Left lung (tissue), 10 donors: ENCODE results near the gene DAAM2. TPM values are rescaled to one million over a fixed set of nuclear protein-coding genes. Genes with fewer than 3 reads are reported as not detected.

Source experiments
- ATAC-seq: fragments of 200-7000 bp; cut with Tn5 transposase; one replicate; pipeline ENCODE4 v1.9.1; 2020; ENCODE audit warnings: moderate library complexity
- DNase-seq, 4 donors: peaks; one replicate each; pipeline ENCODE4 v3.0.0-alpha.2; 2013 to 2020
- H3K27ac ChIP-seq, 2 donors: fragments of 200-600 bp; sonication (generic) in 1 of 2; one replicate each; pipeline versions ENCODE4 v1.5.0 to v1.8.0; 2020 to 2021
- H3K27me3 ChIP-seq, 2 donors: fragments of 200-600 bp; sonication (generic) in 1 of 2; one replicate each; pipeline versions ENCODE4 v1.5.0 to v1.8.0; 2020 to 2021
- H3K36me3 ChIP-seq, 2 donors: fragments of 200-600 bp; sonication (generic) in 1 of 2; one replicate each; pipeline versions ENCODE4 v1.5.0 to v1.8.0; 2020 to 2021
- H3K4me1 ChIP-seq, 2 donors: fragments of 200-600 bp; one replicate each; pipeline ENCODE4 v1.8.0; 2021
- H3K4me3 ChIP-seq, 2 donors: fragments of 200-600 bp; sonication (generic) in 1 of 2; one replicate each; pipeline versions ENCODE4 v1.5.0 to v1.8.0; 2020 to 2021; ENCODE audit warnings: mild to moderate bottlenecking in 1 of 2
- H3K9me3 ChIP-seq, 2 donors: fragments of 200-600 bp; sonication (generic) in 1 of 2; one replicate each; pipeline versions ENCODE4 v1.5.0 to v1.8.0; 2020 to 2021
- intact Hi-C, 2 donors: fragments of 100-400 bp; cut with DNase I; formaldehyde crosslinking; loops; one replicate each; pipeline versions ENCODE4 v1.11.2 to v1.14.2; 2022
- polyA plus RNA-seq, 6 donors: library from polyadenylated mRNA; unstranded; fragments of 120-200 nt; gene quantifications; one replicate each; pipeline ENCODE4 v1.2.1, GENCODE V29; 2013; ENCODE audit not compliant: insufficient read length in 6 of 6
- total RNA-seq, 2 donors: library from RNA; stranded (reverse); fragmentation: NEBNext Ultra II Directional; extraction: Animal tissue kit (Norgen Biotek cat#: 25700); gene quantifications; one replicate each; pipeline ENCODE4 v1.2.1, GENCODE V29; 2021
- TF ChIP-seq, protein P1 (sequence below), 2 donors: fragments of 200-600 bp; sonication (generic) in 1 of 2; IDR thresholded peaks; one replicate each; pipeline versions ENCODE4 v1.5.0 to v1.8.0; 2021; ENCODE audit warnings: antibody characterized with exemption in 2 of 2
- donor health status: DM: no; HTN: yes; CAD: no.
- donor health status: DM: no; HTN: no; CAD: no.

DAAM2 gene
- total and polyA plus RNA-seq, 8 donors, result 28.8 to 67.6 (median 39.9) TPM

GRCh38 chr6:39902136-39902535 lies 110.0 kb downstream of the DAAM2 start:
- peaks cover 0 to 52% of the 10 kb centered on the region in 2 donors for H3K36me3 ChIP-seq
- DNase-seq, result no peak
- no peak for ATAC-seq
- no peaks in the 10 kb centered on the region for H3K27me3 ChIP-seq
- H3K9me3 ChIP-seq, result no peaks in the 10 kb centered on the region
- TF ChIP-seq, protein P1, sequence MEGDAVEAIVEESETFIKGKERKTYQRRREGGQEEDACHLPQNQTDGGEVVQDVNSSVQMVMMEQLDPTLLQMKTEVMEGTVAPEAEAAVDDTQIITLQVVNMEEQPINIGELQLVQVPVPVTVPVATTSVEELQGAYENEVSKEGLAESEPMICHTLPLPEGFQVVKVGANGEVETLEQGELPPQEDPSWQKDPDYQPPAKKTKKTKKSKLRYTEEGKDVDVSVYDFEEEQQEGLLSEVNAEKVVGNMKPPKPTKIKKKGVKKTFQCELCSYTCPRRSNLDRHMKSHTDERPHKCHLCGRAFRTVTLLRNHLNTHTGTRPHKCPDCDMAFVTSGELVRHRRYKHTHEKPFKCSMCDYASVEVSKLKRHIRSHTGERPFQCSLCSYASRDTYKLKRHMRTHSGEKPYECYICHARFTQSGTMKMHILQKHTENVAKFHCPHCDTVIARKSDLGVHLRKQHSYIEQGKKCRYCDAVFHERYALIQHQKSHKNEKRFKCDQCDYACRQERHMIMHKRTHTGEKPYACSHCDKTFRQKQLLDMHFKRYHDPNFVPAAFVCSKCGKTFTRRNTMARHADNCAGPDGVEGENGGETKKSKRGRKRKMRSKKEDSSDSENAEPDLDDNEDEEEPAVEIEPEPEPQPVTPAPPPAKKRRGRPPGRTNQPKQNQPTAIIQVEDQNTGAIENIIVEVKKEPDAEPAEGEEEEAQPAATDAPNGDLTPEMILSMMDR (IDR thresholded peaks at IDR 0.05), result no peak
- H3K4me1 ChIP-seq, result no peaks in the 10 kb centered on the region
- intact Hi-C loops, result no loop called here
- no peak overlapping the region for H3K4me3 ChIP-seq
- H3K27ac ChIP-seq, result no peak overlapping the region

DNA sequence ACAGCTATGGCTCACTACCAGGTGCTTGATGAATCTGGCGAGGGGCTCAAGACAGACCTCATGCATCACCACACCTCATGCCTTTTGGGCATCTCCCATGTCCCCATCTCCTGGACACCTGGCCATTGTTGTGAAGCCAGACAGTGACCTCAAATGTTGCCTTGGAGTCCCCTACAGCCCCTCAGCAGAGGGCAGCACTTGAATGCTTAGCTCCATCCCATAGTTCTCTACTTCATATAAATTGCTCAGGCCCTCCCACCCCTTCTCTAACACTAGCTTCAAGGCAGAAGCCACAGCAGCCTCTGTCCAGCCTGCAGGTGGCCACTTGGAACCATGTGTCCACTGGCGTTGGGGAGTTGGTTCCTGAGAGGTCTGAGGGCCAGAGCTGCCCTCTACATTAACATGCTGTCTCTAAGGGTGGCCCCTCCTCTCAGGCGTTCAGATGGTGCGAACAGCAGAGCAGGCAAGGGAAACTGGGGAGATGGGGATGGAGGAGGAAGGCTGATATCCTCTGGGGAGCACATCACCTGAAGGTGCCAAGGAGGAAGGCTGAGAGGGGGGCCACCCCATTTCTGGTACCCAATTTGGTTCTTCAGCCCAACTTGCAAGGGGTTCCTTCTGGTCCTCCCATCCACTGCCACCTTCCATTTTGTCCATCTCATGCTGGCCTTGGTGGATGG lies 110.8 kb downstream of the DAAM2 start:
- Histone ChIP-seq H3K36me3 (peaks cover 0 to 50% of the 10 kb centered on the region in 2 donors), H3K4me1 (no peaks in the 10 kb centered on the region), H3K27ac (no peak overlapping the region), H3K4me3 (no peak overlapping the region), H3K9me3 (no peaks in the 10 kb centered on the region), H3K27me3 (no peaks in the 10 kb centered on the region)
- no peak for DNase-seq
- ATAC-seq, result no peak
- TF ChIP-seq, protein P1 (IDR thresholded peaks at IDR 0.05), result no peak
- intact Hi-C loops, result no loop called here

- intact Hi-C loops, result no loop called here
- TF ChIP-seq, protein P1 (IDR thresholded peaks at IDR 0.05), result no peak
Measured at GRCh38 chr6:39903656-39904055, 111.5 kb downstream of the DAAM2 start.

DNA sequence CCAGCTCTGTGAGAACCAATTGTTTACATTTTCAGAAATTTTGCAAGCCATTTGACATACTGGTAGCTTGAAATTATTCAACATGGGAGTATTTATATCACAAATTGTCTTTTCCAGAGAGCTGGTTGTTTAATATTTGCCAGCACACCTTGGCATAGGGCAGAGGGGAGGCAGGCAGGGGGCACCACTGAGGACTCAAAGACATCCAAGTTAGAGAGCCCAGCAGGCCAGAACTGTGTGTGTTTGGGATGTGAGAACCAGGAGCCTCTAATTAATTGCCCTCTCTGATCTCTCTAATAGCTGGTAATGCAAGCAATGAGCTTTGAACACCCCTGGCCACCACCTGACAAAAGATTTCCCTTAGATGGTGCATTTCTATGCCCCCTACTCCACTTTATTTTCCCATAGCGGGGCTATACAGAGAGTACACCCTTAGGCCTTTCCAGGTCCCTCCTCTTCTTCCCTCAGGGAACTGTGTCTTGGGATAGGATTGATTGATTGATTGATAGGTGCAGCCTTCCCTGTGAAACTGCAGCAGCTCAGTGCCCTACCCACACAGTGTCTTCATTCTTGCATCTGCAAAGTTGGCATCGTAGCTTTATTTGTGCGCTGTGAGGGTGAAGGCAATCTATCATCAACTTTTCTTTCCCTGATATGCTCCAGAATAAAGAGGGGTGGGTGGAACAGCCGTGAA lies 112.9 kb downstream of the DAAM2 start:
- Histone ChIP-seq H3K27ac (no peak overlapping the region), H3K36me3 (peaks cover 0 to 36% of the 10 kb centered on the region in 2 donors), H3K4me1 (no peaks in the 10 kb centered on the region), H3K9me3 (no peaks in the 10 kb centered on the region), H3K27me3 (no peaks in the 10 kb centered on the region), H3K4me3 (no peak overlapping the region)
- DNase-seq, result no peak
- TF ChIP-seq, protein P1 (IDR thresholded peaks at IDR 0.05), result no peak
- intact Hi-C loops, result no loop called here
- ATAC-seq, result no peak

More at GRCh38 chr6:39903656-39904055, 111.5 kb downstream of the DAAM2 start:
- Histone ChIP-seq H3K4me1 (no peaks in the 10 kb centered on the region), H3K4me3 (no peak overlapping the region), H3K27ac (no peak overlapping the region), H3K9me3 (no peaks in the 10 kb centered on the region), H3K27me3 (no peaks in the 10 kb centered on the region), H3K36me3 (peaks cover 0 to 48% of the 10 kb centered on the region in 2 donors)
- ATAC-seq, result no peak
- no peak for DNase-seq

DNA sequence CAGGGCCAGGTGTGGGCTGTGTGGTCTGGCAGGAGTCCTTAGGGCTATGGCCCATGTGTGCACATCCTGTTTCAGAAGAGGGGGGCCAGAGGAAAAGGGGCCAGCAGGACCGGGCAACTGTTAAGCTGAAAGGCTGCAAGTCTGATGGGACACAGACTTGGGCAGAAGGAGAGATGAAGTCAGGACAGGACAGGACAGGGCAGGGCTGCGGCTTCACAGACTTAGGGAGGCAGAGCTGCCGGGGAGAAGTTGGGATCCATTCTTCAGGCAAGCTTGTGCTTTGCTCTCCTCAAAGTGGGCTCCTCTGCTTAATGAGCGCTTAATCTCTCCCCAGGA lies 113.4 kb downstream of the DAAM2 start:
- Histone ChIP-seq H3K27me3 (no peaks in the 10 kb centered on the region), H3K9me3 (no peaks in the 10 kb centered on the region), H3K27ac (no peak overlapping the region), H3K36me3 (peaks cover 0 to 32% of the 10 kb centered on the region in 2 donors), H3K4me3 (no peak overlapping the region), H3K4me1 (no peaks in the 10 kb centered on the region)
- ATAC-seq (no peak), DNase-seq (no peak)
- TF ChIP-seq, protein P1 (IDR thresholded peaks at IDR 0.05), result no peak
- intact Hi-C loops, result no loop called here
